NCI-H748 treated with DMSO at 0.1 percent for 48 hours (cell line): ENCODE data around the gene RNF112.
A peak's percentile ranks its signal among the peaks of the same experiment; 100 is the strongest.

Source experiments
- DNase-seq: peaks from one replicate; lab custom pipeline; 2025; lab: John Stamatoyannopoulos, UW

Gene RNF112

GRCh38 chr17:19374136-19374535, 36.9 kb upstream of the RNF112 start:
- no peak for DNase-seq

- DNase-seq: no peak
Measured at GRCh38 chr17:19375732-19376131, 35.3 kb upstream of the RNF112 start.

- DNase-seq: peak; percentile 66
Measured at GRCh38 chr17:19376811-19377210, 34.2 kb upstream of the RNF112 start.

GRCh38 chr17:19377602-19378415, 33.2 kb upstream of the RNF112 start:
- peak; percentile 99 for DNase-seq

GRCh38 chr17:19378416-19379360, 32.3 kb upstream of the RNF112 start, which contains the start of gene MAPK7:
Gene MAPK7, plus strand, starts transcription at chr17:19378498. Its CDS starts 403 bp downstream, at chr17:19378901.
- DNase-seq: no peak

- no peak for DNase-seq
Measured at GRCh38 chr17:19379361-19380065, 31.5 kb upstream of the RNF112 start.

- DNase-seq: no peak
Measured at GRCh38 chr17:19380481-19381301, 30.3 kb upstream of the RNF112 start.

- no peak for DNase-seq
Measured at GRCh38 chr17:19381361-19381740, 29.7 kb upstream of the RNF112 start.

GRCh38 chr17:19381741-19382444, 29.1 kb upstream of the RNF112 start:
- no peak for DNase-seq

GRCh38 chr17:19382531-19383444, 28.2 kb upstream of the RNF112 start:
- no peak for DNase-seq

GRCh38 chr17:19383681-19384470, 27.2 kb upstream of the RNF112 start:
- DNase-seq: no peak

GRCh38 chr17:19384723-19385391, 26.2 kb upstream of the RNF112 start:
- no peak for DNase-seq

- no peak for DNase-seq
Measured at GRCh38 chr17:19385521-19385983, 25.5 kb upstream of the RNF112 start.

GRCh38 chr17:19386051-19386929, 24.7 kb upstream of the RNF112 start:
- no peak for DNase-seq

GRCh38 chr17:19386974-19387920, 23.8 kb upstream of the RNF112 start, which contains the start of gene MFAP4:
Gene MFAP4, minus strand, starts transcription at chr17:19387190. Its CDS starts 35 bp downstream, at chr17:19387155.
- DNase-seq: no peak
